Esophagus squamous epithelium (tissue), 4 donors: ENCODE measurements around the gene COL9A2.

Experiments used
- POLR2A ChIP-seq, 4 donors: fragments of 450-650 bp; IDR thresholded peaks; one replicate each; pipeline ENCODE4 v1.6.1; 2017; ENCODE audit warnings: antibody characterized with exemption in 4 of 4, mild to moderate bottlenecking in 4 of 4, moderate library complexity in 3 of 4
- TF ChIP-seq, protein P1 (sequence below), 6 experiments: fragments of 450-650 bp in 4 of 6; fragments of 200-600 bp in 2 of 6; sonication (generic) in 2 of 6; IDR thresholded peaks; one replicate each; pipeline ENCODE4 v1.5.1; 2016 to 2019; ENCODE audit warnings: antibody characterized with exemption in 6 of 6, mild to moderate bottlenecking in 4 of 6, moderate library complexity in 4 of 6

- no peak for TF ChIP-seq POLR2A (IDR thresholded peaks at IDR 0.05)
- TF ChIP-seq, protein P1, sequence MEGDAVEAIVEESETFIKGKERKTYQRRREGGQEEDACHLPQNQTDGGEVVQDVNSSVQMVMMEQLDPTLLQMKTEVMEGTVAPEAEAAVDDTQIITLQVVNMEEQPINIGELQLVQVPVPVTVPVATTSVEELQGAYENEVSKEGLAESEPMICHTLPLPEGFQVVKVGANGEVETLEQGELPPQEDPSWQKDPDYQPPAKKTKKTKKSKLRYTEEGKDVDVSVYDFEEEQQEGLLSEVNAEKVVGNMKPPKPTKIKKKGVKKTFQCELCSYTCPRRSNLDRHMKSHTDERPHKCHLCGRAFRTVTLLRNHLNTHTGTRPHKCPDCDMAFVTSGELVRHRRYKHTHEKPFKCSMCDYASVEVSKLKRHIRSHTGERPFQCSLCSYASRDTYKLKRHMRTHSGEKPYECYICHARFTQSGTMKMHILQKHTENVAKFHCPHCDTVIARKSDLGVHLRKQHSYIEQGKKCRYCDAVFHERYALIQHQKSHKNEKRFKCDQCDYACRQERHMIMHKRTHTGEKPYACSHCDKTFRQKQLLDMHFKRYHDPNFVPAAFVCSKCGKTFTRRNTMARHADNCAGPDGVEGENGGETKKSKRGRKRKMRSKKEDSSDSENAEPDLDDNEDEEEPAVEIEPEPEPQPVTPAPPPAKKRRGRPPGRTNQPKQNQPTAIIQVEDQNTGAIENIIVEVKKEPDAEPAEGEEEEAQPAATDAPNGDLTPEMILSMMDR (IDR thresholded peaks at IDR 0.05), result no peak
These were observed 3.6 kb downstream of the COL9A2 start for GRCh38 chr1:40313329-40313957.
